GM11168 (cell line): ENCODE data around the gene ST6GALNAC4.

Source experiments
- in situ Hi-C: fragments of 300-500 bp; cut with MboI; formaldehyde crosslinking; loops from one replicate; pipeline ENCODE4 v1.12.0; 2022; ENCODE audit warnings: low sequenced_read_pairs; ENCODE audit not compliant: unreplicated experiment

The ST6GALNAC4 gene

GRCh38 chr9:127917603-127918002 is 762 bp upstream of the ST6GALNAC4 start:
- in situ Hi-C loops = no loop called here

GRCh38 chr9:127915801-127916719 is 781 bp downstream of the ST6GALNAC4 start:
- in situ Hi-C loops = no loop called here

DNA sequence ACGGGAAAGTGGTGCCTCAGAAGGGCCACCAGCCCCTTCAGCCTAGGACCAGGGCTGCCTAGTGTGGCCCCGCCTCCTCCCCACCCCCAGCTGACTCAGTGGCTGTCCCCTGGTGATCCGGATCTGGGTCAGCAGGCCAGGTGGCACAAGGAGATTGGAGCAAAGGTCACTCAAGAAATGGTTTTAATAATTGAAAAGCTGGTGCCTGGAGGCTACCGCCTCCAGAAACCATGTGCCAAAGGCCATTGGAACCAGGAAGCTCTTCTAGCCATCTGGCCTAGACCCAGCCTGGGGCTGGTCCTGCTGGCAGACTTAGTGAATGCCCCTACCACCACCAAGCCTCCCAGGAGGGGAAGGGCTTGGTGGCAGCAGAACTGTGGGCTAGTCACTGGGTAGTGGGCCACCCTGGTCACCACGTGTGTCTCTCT is 1.5 kb downstream of the ST6GALNAC4 start:
- in situ Hi-C loops = no loop called here

- in situ Hi-C loops = no loop called here
Measured at GRCh38 chr9:127913682-127914081, 3.2 kb downstream of the ST6GALNAC4 start.

DNA sequence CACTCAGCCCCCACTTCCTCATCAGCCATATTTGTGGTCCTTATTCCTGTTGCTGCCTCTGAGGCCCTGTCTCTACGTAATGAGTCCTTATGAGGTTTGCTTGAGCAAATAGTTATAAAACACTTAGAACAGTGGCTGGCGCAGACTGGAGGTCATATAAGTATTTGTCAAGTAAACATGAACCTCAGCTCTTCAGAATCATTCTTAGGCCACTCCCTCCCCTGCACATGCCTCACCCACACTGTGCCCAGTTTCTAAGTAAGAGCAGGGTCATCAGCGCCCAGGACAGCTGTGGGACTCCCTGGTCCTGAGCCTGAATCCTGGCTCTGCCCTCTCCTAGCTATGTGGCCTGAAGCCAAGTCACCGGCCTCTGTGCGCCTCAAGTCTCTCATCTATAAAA is 4.0 kb downstream of the ST6GALNAC4 start:
- in situ Hi-C loops = no loop called here

GRCh38 chr9:127912296-127912695 is 4.5 kb downstream of the ST6GALNAC4 start:
- in situ Hi-C loops = no loop called here

GRCh38 chr9:127910613-127911205 is 6.1 kb downstream of the ST6GALNAC4 start:
- in situ Hi-C loops = no loop called here

- in situ Hi-C loops = no loop called here
Measured at GRCh38 chr9:127909839-127910273, 7.0 kb downstream of the ST6GALNAC4 start.

- in situ Hi-C loops = no loop called here
Measured at GRCh38 chr9:127908660-127908926, 8.2 kb downstream of the ST6GALNAC4 start.

- in situ Hi-C loops = no loop called here
Measured at GRCh38 chr9:127907867-127908659, 8.8 kb downstream of the ST6GALNAC4 start.

GRCh38 chr9:127905788-127906191 is 11.1 kb downstream of the ST6GALNAC4 start:
- in situ Hi-C loops = no loop called here

- in situ Hi-C loops = no loop called here
Measured at GRCh38 chr9:127905004-127905728, 11.7 kb downstream of the ST6GALNAC4 start.

- in situ Hi-C loops = no loop called here
Measured at GRCh38 chr9:127904561-127905003, 12.3 kb downstream of the ST6GALNAC4 start.

DNA sequence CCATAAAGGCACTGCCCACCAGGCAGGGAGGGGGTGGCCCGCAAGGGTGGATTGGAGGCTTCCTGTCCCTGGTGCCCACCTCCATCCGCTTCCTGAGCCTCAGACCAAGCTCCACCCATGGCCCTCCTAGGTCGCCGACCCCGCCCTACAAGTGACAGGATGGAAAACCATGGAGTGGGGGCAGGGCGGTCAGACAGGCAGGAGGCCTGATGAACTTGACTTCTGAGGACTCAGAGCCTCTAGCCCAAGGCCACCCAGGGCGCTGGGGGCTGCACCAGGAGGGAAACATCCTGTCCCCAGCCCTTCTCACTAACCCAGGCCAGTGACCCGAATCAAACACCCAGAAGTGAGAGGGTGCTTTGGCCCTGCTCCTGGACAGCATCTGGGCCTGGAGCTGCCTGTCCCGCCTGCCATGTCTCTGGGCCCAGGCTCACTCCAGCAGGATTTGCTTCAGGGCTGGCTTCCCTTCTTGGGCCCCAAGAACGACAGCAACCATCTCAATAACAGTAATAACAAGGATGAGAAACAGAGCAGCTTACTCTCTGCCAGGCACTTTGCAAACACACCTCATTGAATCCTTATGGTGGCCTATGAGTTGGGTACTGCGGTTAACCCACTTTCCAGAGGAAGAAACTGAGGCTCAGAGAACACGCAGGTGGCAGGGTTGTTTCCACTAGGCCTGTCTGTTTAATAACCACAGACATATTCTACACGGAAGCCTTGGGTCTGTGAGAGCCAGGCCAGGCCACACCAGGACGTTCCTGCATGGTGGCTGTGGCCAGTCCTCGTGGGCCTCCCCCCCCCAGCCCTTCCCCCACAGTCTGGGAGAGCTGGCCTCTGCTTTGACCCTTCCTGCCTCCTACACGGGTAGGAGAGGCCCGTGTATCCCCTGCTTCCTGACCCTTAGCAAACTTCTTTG is 13.0 kb downstream of the ST6GALNAC4 start:
- in situ Hi-C loops = no loop called here

- in situ Hi-C loops = no loop called here
Measured at GRCh38 chr9:127899128-127899943, 17.5 kb downstream of the ST6GALNAC4 start, which contains the start of gene ST6GALNAC6. TSS of gene ST6GALNAC6 (minus strand) at chr9:127899603. CDS start at chr9:127897981, 1,622 bp downstream.

DNA sequence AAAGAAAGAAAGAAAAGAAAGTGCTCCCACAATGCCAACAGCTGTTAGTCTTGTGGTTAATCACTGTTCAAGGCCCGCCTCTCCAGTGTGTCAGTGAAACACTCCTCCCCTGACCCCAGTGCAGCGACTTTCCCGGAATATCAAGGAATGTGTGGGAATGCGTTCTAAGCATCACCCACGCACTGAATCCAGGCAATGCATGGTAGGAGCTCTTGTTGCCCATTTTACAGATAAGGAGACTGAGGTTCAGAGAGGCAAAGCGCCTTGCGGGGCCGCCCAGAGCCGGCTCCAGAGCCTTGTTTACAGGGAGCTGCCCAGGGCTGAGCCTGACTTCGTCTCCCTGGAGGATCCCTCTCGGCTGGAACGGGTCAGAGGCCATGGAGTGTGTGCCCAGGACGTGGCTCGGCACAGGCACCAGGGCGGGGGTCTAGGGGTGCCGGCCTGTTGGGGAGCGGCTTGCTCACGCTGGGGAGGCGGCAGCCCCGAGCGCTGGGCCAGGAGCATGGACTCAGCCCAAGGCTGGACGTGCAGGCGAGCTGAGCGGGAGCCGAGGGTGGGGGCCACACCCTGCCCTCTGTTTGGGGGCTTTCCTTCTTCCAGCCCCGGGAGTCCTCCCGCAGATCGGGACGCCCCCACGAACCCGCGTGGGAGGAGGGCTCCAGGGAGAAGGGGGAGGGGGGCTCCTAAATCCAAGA is 18.3 kb downstream of the ST6GALNAC4 start:
- in situ Hi-C loops = no loop called here

- in situ Hi-C loops = no loop called here
Measured at GRCh38 chr9:127897193-127897692, 19.6 kb downstream of the ST6GALNAC4 start.
